Transverse colon (tissue), 4 donors: ENCODE results near the gene TRIM68. TPM values are rescaled to one million over a fixed set of nuclear protein-coding genes. Genes with fewer than 3 reads are reported as not detected.

Experiments
- DNase-seq: peaks from one replicate; pipeline ENCODE4 v3.0.0-alpha.2; 2019
- H3K27ac ChIP-seq, 4 donors: fragments of 200-600 bp; sonication (generic); 2 replicates each; pipeline ENCODE4 v1.5.1; 2016 to 2018; ENCODE audit warnings: inconsistent platforms in 4 of 4
- H3K27me3 ChIP-seq: fragments of 200-600 bp; sonication (generic); 2 replicates; pipeline ENCODE4 v1.5.1; 2017; ENCODE audit warnings: inconsistent platforms
- H3K36me3 ChIP-seq, 4 donors: fragments of 200-600 bp; sonication (generic); 2 replicates each; pipeline ENCODE4 v1.5.1; 2017 to 2019; ENCODE audit warnings: inconsistent platforms in 4 of 4
- H3K4me1 ChIP-seq, 4 donors: fragments of 200-600 bp; sonication (generic); 2 replicates each; pipeline ENCODE4 v1.5.1; 2017 to 2020; ENCODE audit warnings: inconsistent platforms in 4 of 4
- H3K4me3 ChIP-seq, 4 donors: fragments of 200-600 bp; sonication (generic); 1 replicate in 1 of 4; 2 replicates in 3 of 4; pipeline versions ENCODE4 v1.5.1 to v1.6.1; 2017 to 2019; ENCODE audit warnings: inconsistent platforms in 4 of 4
- H3K9me3 ChIP-seq, 2 donors: fragments of 200-600 bp; sonication (generic); 2 replicates each; pipeline ENCODE4 v1.5.1; 2017 to 2019; ENCODE audit warnings: inconsistent platforms in 2 of 2
- CTCF ChIP-seq, 5 experiments: fragments of 200-600 bp in 3 of 5; fragments of 450-650 bp in 2 of 5; sonication (generic) in 3 of 5; IDR thresholded peaks; 1 replicate in 2 of 5; 2 replicates in 3 of 5; pipeline ENCODE4 v1.5.1; 2016 to 2017; ENCODE audit warnings: antibody characterized with exemption in 5 of 5, inconsistent platforms in 3 of 5, mild to moderate bottlenecking in 2 of 5, moderate library complexity in 1 of 5
- EP300 ChIP-seq: sonication (generic); formaldehyde crosslinking; IDR thresholded peaks from one replicate; pipeline ENCODE4 v1.6.1; 2017; ENCODE audit warnings: antibody characterized with exemption, low read depth
- POLR2A ChIP-seq: fragments of 450-650 bp; IDR thresholded peaks from one replicate; pipeline ENCODE4 v1.6.1; 2016; ENCODE audit warnings: antibody characterized with exemption, mild to moderate bottlenecking, moderate library complexity
- POLR2AphosphoS5 ChIP-seq, 3 donors: sonication (generic); formaldehyde crosslinking; IDR thresholded peaks; one replicate each; pipeline ENCODE4 v1.6.1; 2016; ENCODE audit warnings: antibody characterized with exemption in 3 of 3
- WGBS, 2 donors: methylation state at CpG; one replicate each; pipeline ENCODE4 v1.1.5; 2018; ENCODE audit warnings: low coverage in 1 of 2; 5-methylcytosine and 5-hydroxymethylcytosine counted together
- in situ Hi-C, 4 donors: fragments of 200-750 bp; cut with MboI; loops; one replicate each; pipeline versions ENCODE4 v1.15.0 to v1.15.1; 2017; ENCODE audit warnings: low sequenced_read_pairs in 3 of 4, low pct_ligation_motif_present in 1 of 4, low pct_unique_long_range_greater_than_20kb in 1 of 4
- intact Hi-C: fragments of 100-400 bp; cut with DNase I; formaldehyde crosslinking; loops from one replicate; pipeline ENCODE4 v1.15.1; 2023; ENCODE audit warnings: low total_unique reads
- total RNA-seq, 4 donors: library from RNA; depleted of rRNA; stranded (reverse); fragments of >200 nt; gene quantifications; one replicate each; pipeline ENCODE4 v1.1.0, GENCODE V29; 2016

The TRIM68 gene
- total RNA-seq, 4 donors from 2014 or later = 12.1 to 30.2 (median 19.9) TPM

GRCh38 chr11:4576880-4577279 is 31.2 kb downstream of the TRIM68 start:
- Histone ChIP-seq H3K27me3 (no peaks in the 10 kb centered on the region), H3K4me3 (no peak overlapping the region), H3K4me1 (no peaks in the 10 kb centered on the region), H3K9me3 (no peaks in the 10 kb centered on the region), H3K36me3 (no peaks in the 10 kb centered on the region), H3K27ac (no peak overlapping the region)
- DNase-seq = no peak
- 55 to 71% methylated on average over 3 of the region's 3 CpGs for WGBS, 2 donors
- intact Hi-C loops (no loop called here), in situ Hi-C loops (no loop called here)
- no peak for TF ChIP-seq POLR2A
- TF ChIP-seq POLR2AphosphoS5 (IDR thresholded peaks at IDR 0.05) = no peak
- no peak for TF ChIP-seq CTCF (IDR thresholded peaks at IDR 0.05)
- TF ChIP-seq EP300 = no peak

- in situ Hi-C loops = no loop called here
These were observed 39.0 kb downstream of the TRIM68 start for GRCh38 chr11:4569075-4569474.

GRCh38 chr11:4565371-4565770 is 42.7 kb downstream of the TRIM68 start:
- Histone ChIP-seq H3K27me3 (no peaks in the 10 kb centered on the region), H3K9me3 (peaks cover 0 to 5% of the 10 kb centered on the region in 2 donors), H3K36me3 (no peaks in the 10 kb centered on the region), H3K4me1 (no peaks in the 10 kb centered on the region), H3K4me3 (no peak overlapping the region), H3K27ac (no peak overlapping the region)
- intact Hi-C loops = no loop called here
- DNase-seq = no peak
- in situ Hi-C loops = no loop called here
- no peak for TF ChIP-seq EP300
- TF ChIP-seq CTCF (IDR thresholded peaks at IDR 0.05) = no peak
- TF ChIP-seq POLR2A = no peak
- TF ChIP-seq POLR2AphosphoS5 (IDR thresholded peaks at IDR 0.05) = no peak
- 74 to 78% methylated on average over 3 of the region's 3 CpGs for WGBS, 2 donors

More at GRCh38 chr11:4569075-4569474, 39.0 kb downstream of the TRIM68 start:
- DNase-seq = no peak
- H3K27ac ChIP-seq = no peak overlapping the region
- no peaks in the 10 kb centered on the region for H3K27me3 ChIP-seq
- no peaks in the 10 kb centered on the region for H3K4me1 ChIP-seq
- 91% methylated on average over 18 of the region's 18 CpGs; no CpG with 5 or more reads in 1 of the 2 donors for WGBS, 2 donors
- no peaks in the 10 kb centered on the region for H3K36me3 ChIP-seq
- no peak overlapping the region for H3K4me3 ChIP-seq
- intact Hi-C loops = no loop called here
- TF ChIP-seq POLR2A (no peak), EP300 (no peak), POLR2AphosphoS5 (IDR thresholded peaks at IDR 0.05) (no peak), CTCF (IDR thresholded peaks at IDR 0.05) (no peak)
- peaks cover 0 to 2% of the 10 kb centered on the region in 2 donors for H3K9me3 ChIP-seq

- TF ChIP-seq POLR2AphosphoS5 (IDR thresholded peaks at IDR 0.05) = no peak
- TF ChIP-seq CTCF (IDR thresholded peaks at IDR 0.05) = no peak
- TF ChIP-seq EP300 = no peak
- no peak for TF ChIP-seq POLR2A
- in situ Hi-C loops = no loop called here
- no peaks in the 10 kb centered on the region for H3K27me3 ChIP-seq
- H3K4me1 ChIP-seq = no peaks in the 10 kb centered on the region
- intact Hi-C loops = no loop called here
- H3K4me3 ChIP-seq = no peak overlapping the region
- H3K27ac ChIP-seq = no peak overlapping the region
- WGBS, 2 donors = 63 to 67% methylated on average over 1 of the region's 1 CpG
- peaks cover 0 to 5% of the 10 kb centered on the region in 2 donors for H3K9me3 ChIP-seq
- no peaks in the 10 kb centered on the region for H3K36me3 ChIP-seq
- no peak for DNase-seq
These were observed 47.6 kb downstream of the TRIM68 start for GRCh38 chr11:4560467-4560866.
